Fibroblast of skin of right quadriceps (primary cell): ENCODE measurements around the gene SETBP1.

Experiments
- DNase-seq: peaks from one replicate; pipeline ENCODE4 v3.0.0-alpha.2; 2013

SETBP1 gene

GRCh38 chr18:44679914-44680272 is 795 bp upstream of the SETBP1 start:
- peak; percentile 59 for DNase-seq

GRCh38 chr18:44681076-44681970 is 635 bp downstream of the SETBP1 start:
- no peak for DNase-seq

GRCh38 chr18:44682201-44682870 is 1.6 kb downstream of the SETBP1 start:
- no peak for DNase-seq

- DNase-seq, result peak; percentile 37
Measured at GRCh38 chr18:44682871-44683221, 2.2 kb downstream of the SETBP1 start.

GRCh38 chr18:44683556-44683955 is 2.9 kb downstream of the SETBP1 start:
- DNase-seq, result peak; percentile 48

- no peak for DNase-seq
Measured at GRCh38 chr18:44685296-44685695, 4.6 kb downstream of the SETBP1 start.

- DNase-seq, result no peak
Measured at GRCh38 chr18:44686156-44686555, 5.5 kb downstream of the SETBP1 start.

- DNase-seq, result peak; percentile 54
Measured at GRCh38 chr18:44687421-44687820, 6.7 kb downstream of the SETBP1 start.

GRCh38 chr18:44689736-44690135 is 9.0 kb downstream of the SETBP1 start:
- DNase-seq, result no peak

- DNase-seq, result no peak
Measured at GRCh38 chr18:44691148-44691925, 10.6 kb downstream of the SETBP1 start.

- peak; percentile 33 for DNase-seq
Measured at GRCh38 chr18:44693030-44693784, 12.5 kb downstream of the SETBP1 start.

GRCh38 chr18:44695503-44695902 is 14.8 kb downstream of the SETBP1 start:
- DNase-seq, result no peak

GRCh38 chr18:44696892-44697291 is 16.2 kb downstream of the SETBP1 start:
- DNase-seq, result no peak

- no peak for DNase-seq
Measured at GRCh38 chr18:44697315-44697714, 16.6 kb downstream of the SETBP1 start.

GRCh38 chr18:44698518-44698917 is 17.8 kb downstream of the SETBP1 start:
- DNase-seq, result no peak

- no peak for DNase-seq
Measured at GRCh38 chr18:44699572-44700261, 19.0 kb downstream of the SETBP1 start.

- DNase-seq, result no peak
Measured at GRCh38 chr18:44700652-44701051, 20.0 kb downstream of the SETBP1 start.

- no peak for DNase-seq
Measured at GRCh38 chr18:44701227-44701626, 20.5 kb downstream of the SETBP1 start.

- no peak for DNase-seq
Measured at GRCh38 chr18:44702594-44702993, 21.9 kb downstream of the SETBP1 start.

- DNase-seq, result peak; percentile 51
Measured at GRCh38 chr18:44704135-44704789, 23.6 kb downstream of the SETBP1 start.

GRCh38 chr18:44705075-44705675 is 24.5 kb downstream of the SETBP1 start:
- DNase-seq, result no peak
